PC-9 (cell line): Measurements from ENCODE around the gene NDNF. TPM values are rescaled to one million over a fixed set of nuclear protein-coding genes. Genes with fewer than 3 reads are reported as not detected.

Experiments
- BruUV-seq: library from RNA; stranded (reverse); fragments of 400-500 nt; replicated peaks from 2 replicates; lab custom pipeline; 2021; lab: Mats Ljungman, UMichigan
- CTCF ChIA-PET: fragments of 300-600 bp; sonication (Branson Sonifier 250); formaldehyde crosslinking; loops from one replicate; lab custom pipeline; 2022; ENCODE audit warnings: antibody characterized with exemption; lab: Charles Lee
- POLR2A ChIA-PET: fragments of 300-600 bp; sonication (Branson Sonifier 250); formaldehyde crosslinking; loops from one replicate; lab custom pipeline; 2022; ENCODE audit warnings: antibody characterized with exemption; ENCODE audit not compliant: unreplicated experiment; lab: Charles Lee
- DNase-seq, 2 experiments: peaks; one replicate each; pipeline versions ENCODE4 v3.0.0 to v3.0.0-alpha.2; 2015 to 2022; ENCODE audit warnings: mixed read lengths in 1 of 2
- H2AFZ ChIP-seq: fragments of 200-600 bp; sonication (generic); 2 replicates; pipeline ENCODE4 v1.8.1; 2017; ENCODE audit warnings: antibody characterized with exemption
- H3F3A ChIP-seq: fragments of 200-600 bp; sonication (generic); 2 replicates; pipeline ENCODE4 v1.8.1; 2017; ENCODE audit warnings: antibody characterized with exemption, mild to moderate bottlenecking, low read depth; ENCODE audit not compliant: insufficient read depth
- H3K27ac ChIP-seq: fragments of 200-600 bp; sonication (generic); 2 replicates; pipeline ENCODE4 v1.6.1; 2016; ENCODE audit warnings: mixed run types
- H3K27me3 ChIP-seq: fragments of 200-600 bp; sonication (generic); 2 replicates; pipeline ENCODE4 v1.6.1; 2016; ENCODE audit warnings: low read depth, mixed run types; ENCODE audit not compliant: insufficient read depth
- H3K36me3 ChIP-seq: fragments of 200-600 bp; sonication (generic); 2 replicates; pipeline ENCODE4 v1.6.1; 2016; ENCODE audit warnings: low read depth, mixed run types
- H3K4me1 ChIP-seq: fragments of 200-600 bp; sonication (generic); replicated peaks from 2 replicates; pipeline ENCODE4 v1.6.1; 2016; ENCODE audit warnings: mixed run types; ENCODE audit not compliant: insufficient read depth
- H3K4me2 ChIP-seq: fragments of 200-600 bp; sonication (generic); 2 replicates; pipeline ENCODE4 v1.6.1; 2017; ENCODE audit warnings: mixed run types
- H3K4me3 ChIP-seq: fragments of 200-600 bp; sonication (generic); 2 replicates; pipeline ENCODE4 v1.6.1; 2016; ENCODE audit warnings: mixed run types
- H3K79me2 ChIP-seq: fragments of 200-600 bp; sonication (generic); 2 replicates; pipeline ENCODE4 v1.6.1; 2017; ENCODE audit warnings: low read depth, mixed run types
- H3K9me2 ChIP-seq: fragments of 200-600 bp; sonication (generic); 2 replicates; pipeline ENCODE4 v1.8.1; 2017; ENCODE audit warnings: mild to moderate bottlenecking; ENCODE audit not compliant: insufficient read depth
- H3K9me3 ChIP-seq: fragments of 200-600 bp; sonication (generic); 2 replicates; pipeline ENCODE4 v1.8.1; 2016; ENCODE audit warnings: low read depth; ENCODE audit not compliant: insufficient read depth
- H4K20me1 ChIP-seq: fragments of 200-600 bp; sonication (generic); 2 replicates; pipeline ENCODE4 v1.8.1; 2017; ENCODE audit not compliant: insufficient read depth
- EZH2 ChIP-seq: fragments of 200-600 bp; sonication (generic); IDR thresholded peaks from 2 replicates; pipeline ENCODE4 v1.8.0; 2017; ENCODE audit warnings: antibody characterized with exemption, low read depth
- intact Hi-C: fragments of 100-400 bp; cut with micrococcal nuclease; formaldehyde crosslinking; loops from one replicate; pipeline ENCODE4 v1.10.0; 2022; ENCODE audit not compliant: unreplicated experiment
- total RNA-seq: library from RNA; stranded (reverse); gene quantifications from 2 replicates; pipeline ENCODE4 v1.2.3, GENCODE V29; 2021
- TF ChIP-seq, protein P1 (sequence below): fragments of 200-600 bp; sonication (generic); conservative IDR thresholded peaks from 2 replicates; pipeline ENCODE4 v1.6.1; 2017; ENCODE audit warnings: mixed run types, antibody characterized with exemption, mild to moderate bottlenecking, moderate library complexity

Gene NDNF
- total RNA-seq, 1 experiment from 2014 or later: not detected

DNA sequence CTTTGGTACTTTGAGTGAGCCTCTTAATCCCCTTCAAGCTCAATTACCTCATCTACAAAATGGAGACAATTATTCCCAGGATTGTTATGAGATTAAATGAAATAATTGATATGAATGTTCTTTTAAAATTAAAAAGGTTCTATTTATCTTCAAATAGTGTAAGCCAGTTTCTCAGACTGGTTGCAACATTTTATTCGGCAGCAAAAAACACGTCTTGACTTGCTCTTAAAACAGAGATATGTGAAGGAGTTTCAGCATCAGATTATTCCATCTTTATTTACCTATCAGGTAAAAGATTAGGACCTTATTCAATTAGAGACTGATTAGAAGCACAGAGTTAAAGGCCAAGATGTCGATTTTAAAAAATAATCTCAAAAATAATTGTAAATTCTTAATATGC lies 10.5 kb downstream of the NDNF start:
- H3K27me3 ChIP-seq: no peaks in the 10 kb centered on the region
- CTCF ChIA-PET: no interaction called here
- POLR2A ChIA-PET: no interaction called here

DNA sequence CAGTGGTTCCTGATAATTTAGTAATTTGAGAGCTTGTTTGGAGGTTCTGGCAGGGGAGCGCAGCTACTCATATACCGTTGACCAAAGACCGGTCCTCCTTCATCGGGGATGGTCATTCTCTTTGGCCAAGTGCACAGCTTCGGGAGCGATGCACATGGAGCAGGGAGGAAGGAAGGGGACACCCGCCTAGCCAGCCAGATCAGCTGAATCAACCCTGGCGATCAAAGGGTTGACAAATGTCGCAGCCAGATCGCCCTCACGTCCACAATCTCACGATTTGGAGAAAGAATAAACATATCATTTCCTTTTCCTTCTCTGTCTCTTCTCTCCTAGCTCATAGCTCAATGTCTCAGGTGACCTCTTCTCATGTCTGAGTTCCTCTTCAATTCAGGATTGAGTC lies 11.1 kb downstream of the NDNF start:
- H3K36me3 ChIP-seq: no peaks in the 10 kb centered on the region
- H3K4me2 ChIP-seq: no peak overlapping the region
- intact Hi-C loops: no loop called here
- DNase-seq: no peak
- no peaks in the 10 kb centered on the region for H3K9me2 ChIP-seq
- H3K79me2 ChIP-seq: no peaks in the 10 kb centered on the region
- POLR2A ChIA-PET: no interaction called here
- H3F3A ChIP-seq: no peaks in the 10 kb centered on the region
- H3K4me1 ChIP-seq: no peaks in the 10 kb centered on the region
- no peaks in the 10 kb centered on the region for H3K27me3 ChIP-seq
- H4K20me1 ChIP-seq: no peaks in the 10 kb centered on the region
- TF ChIP-seq EZH2: no peak
- TF ChIP-seq, protein P1, sequence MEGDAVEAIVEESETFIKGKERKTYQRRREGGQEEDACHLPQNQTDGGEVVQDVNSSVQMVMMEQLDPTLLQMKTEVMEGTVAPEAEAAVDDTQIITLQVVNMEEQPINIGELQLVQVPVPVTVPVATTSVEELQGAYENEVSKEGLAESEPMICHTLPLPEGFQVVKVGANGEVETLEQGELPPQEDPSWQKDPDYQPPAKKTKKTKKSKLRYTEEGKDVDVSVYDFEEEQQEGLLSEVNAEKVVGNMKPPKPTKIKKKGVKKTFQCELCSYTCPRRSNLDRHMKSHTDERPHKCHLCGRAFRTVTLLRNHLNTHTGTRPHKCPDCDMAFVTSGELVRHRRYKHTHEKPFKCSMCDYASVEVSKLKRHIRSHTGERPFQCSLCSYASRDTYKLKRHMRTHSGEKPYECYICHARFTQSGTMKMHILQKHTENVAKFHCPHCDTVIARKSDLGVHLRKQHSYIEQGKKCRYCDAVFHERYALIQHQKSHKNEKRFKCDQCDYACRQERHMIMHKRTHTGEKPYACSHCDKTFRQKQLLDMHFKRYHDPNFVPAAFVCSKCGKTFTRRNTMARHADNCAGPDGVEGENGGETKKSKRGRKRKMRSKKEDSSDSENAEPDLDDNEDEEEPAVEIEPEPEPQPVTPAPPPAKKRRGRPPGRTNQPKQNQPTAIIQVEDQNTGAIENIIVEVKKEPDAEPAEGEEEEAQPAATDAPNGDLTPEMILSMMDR: no peak
- H3K9me3 ChIP-seq: no peaks in the 10 kb centered on the region
- no peak overlapping the region for H3K27ac ChIP-seq
- CTCF ChIA-PET: no interaction called here
- no peak overlapping the region for H2AFZ ChIP-seq
- no TSS peak for BruUV-seq
- H3K4me3 ChIP-seq: no peak overlapping the region

More for the DNA sequence above, 10.5 kb downstream of the NDNF start:
- TF ChIP-seq EZH2: no peak
- TF ChIP-seq, protein P1: no peak
- Histone ChIP-seq H3K36me3 (no peaks in the 10 kb centered on the region), H3K9me2 (no peaks in the 10 kb centered on the region), H2AFZ (no peak overlapping the region), H3F3A (no peaks in the 10 kb centered on the region), H4K20me1 (no peaks in the 10 kb centered on the region), H3K9me3 (no peaks in the 10 kb centered on the region), H3K4me2 (no peak overlapping the region), H3K27ac (no peak overlapping the region), H3K79me2 (no peaks in the 10 kb centered on the region), H3K4me1 (no peaks in the 10 kb centered on the region), H3K4me3 (no peak overlapping the region)
- no peak for DNase-seq
- BruUV-seq: no TSS peak
- intact Hi-C loops: no loop called here

DNA sequence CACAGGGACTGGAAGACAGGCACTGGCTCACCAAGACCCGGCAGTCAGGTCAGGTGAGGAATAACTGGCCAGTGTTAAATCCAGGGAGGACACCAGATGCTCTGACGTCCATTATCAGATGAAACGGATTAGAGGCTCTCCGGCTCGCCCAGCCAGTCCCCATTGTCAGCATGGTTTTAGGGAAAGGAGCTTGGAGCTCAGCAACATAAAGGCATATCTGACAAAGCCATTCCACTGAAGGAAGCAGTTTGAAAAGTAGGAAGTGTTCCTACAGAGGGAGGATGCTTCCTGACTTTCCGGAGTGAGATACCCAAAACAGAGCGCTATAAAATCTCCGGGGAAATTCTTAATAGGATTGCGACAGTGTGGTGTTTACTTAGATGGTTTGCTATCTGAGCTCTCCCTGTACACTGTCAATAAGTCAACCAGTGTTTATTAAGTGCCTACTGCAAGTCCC lies 14.8 kb downstream of the NDNF start:
- no peak overlapping the region for H3K27ac ChIP-seq
- no peaks in the 10 kb centered on the region for H3K36me3 ChIP-seq
- no peaks in the 10 kb centered on the region for H3K4me1 ChIP-seq
- no peak overlapping the region for H2AFZ ChIP-seq
- no peaks in the 10 kb centered on the region for H4K20me1 ChIP-seq
- H3K9me2 ChIP-seq: no peaks in the 10 kb centered on the region
- no peaks in the 10 kb centered on the region for H3K79me2 ChIP-seq
- no peak for DNase-seq
- intact Hi-C loops: no loop called here
- TF ChIP-seq, protein P1: no peak
- no peak for TF ChIP-seq EZH2
- H3K9me3 ChIP-seq: no peaks in the 10 kb centered on the region
- POLR2A ChIA-PET: interaction anchor here (0.6 kb wide), 1 partner anchor 1388 kb away, joined by 8 read pairs; no protein-coding TSS in a partner anchor
- BruUV-seq: no TSS peak
- no peak overlapping the region for H3K4me2 ChIP-seq
- CTCF ChIA-PET: no interaction called here
- H3K27me3 ChIP-seq: no peaks in the 10 kb centered on the region
- H3F3A ChIP-seq: no peaks in the 10 kb centered on the region
- no peak overlapping the region for H3K4me3 ChIP-seq
